Neural progenitor cell (in vitro differentiated cells): ENCODE results near the gene TOP2B.

Source experiments
- CTCF ChIP-seq: fragments of 200-600 bp; sonication (generic); IDR thresholded peaks from 2 replicates; pipeline ENCODE4 v1.5.1; 2017; ENCODE audit warnings: antibody characterized with exemption, mild to moderate bottlenecking
- EZH2phosphoT487 ChIP-seq: fragments of 200-600 bp; sonication (generic); IDR thresholded peaks from 2 replicates; pipeline ENCODE4 v1.6.1; 2017; ENCODE audit warnings: antibody characterized with exemption

DNA sequence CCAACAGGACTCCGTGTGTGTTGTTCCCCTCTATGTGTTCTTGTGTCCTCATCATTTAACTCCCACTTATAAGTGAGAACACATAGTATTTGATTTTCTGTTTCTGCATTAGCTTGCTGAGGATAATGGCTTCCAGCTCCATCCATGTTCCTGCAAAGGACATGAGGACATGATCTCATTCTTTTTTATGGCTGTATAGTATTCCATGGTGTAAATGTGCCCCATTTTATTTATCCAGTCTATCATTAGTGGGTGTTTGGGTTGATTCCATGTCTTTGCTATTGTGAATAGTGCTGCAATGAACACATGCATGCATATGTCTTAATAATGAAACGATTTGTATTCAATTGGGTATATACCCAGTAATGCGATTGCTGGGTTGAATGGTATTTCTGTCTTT, 28.5 kb upstream of the TOP2B start:
- TF ChIP-seq CTCF (no peak), EZH2phosphoT487 (no peak)
